C4-2B (cell line): ENCODE data around the gene FMO5.

Experiments
- ZFX ChIP-seq: fragments of 450-650 bp; IDR thresholded peaks from 2 replicates; pipeline ENCODE4 v1.6.1; 2017
- TF ChIP-seq, protein P1 (sequence below): fragments of 450-650 bp; conservative IDR thresholded peaks from 2 replicates; pipeline ENCODE4 v1.5.1; 2017; ENCODE audit warnings: mild to moderate bottlenecking

DNA sequence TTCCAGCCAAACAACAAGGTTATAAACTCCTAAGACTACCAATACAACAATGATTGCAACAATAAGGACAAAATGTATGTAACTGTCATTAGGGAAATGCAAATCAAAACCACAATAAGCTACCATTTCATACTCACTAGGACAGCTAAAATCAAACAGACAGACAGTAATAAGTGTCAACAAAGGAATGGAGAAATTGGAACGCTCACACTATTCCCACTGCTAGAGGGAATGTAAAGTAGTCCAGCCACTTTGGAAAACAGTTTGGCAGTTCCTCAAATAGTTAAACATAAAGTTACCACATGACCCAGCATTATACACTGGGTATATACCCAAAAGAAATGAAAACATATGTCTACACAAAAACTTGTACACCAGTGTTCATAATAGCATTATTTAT, 62.1 kb downstream of the FMO5 start:
- TF ChIP-seq, protein P1, sequence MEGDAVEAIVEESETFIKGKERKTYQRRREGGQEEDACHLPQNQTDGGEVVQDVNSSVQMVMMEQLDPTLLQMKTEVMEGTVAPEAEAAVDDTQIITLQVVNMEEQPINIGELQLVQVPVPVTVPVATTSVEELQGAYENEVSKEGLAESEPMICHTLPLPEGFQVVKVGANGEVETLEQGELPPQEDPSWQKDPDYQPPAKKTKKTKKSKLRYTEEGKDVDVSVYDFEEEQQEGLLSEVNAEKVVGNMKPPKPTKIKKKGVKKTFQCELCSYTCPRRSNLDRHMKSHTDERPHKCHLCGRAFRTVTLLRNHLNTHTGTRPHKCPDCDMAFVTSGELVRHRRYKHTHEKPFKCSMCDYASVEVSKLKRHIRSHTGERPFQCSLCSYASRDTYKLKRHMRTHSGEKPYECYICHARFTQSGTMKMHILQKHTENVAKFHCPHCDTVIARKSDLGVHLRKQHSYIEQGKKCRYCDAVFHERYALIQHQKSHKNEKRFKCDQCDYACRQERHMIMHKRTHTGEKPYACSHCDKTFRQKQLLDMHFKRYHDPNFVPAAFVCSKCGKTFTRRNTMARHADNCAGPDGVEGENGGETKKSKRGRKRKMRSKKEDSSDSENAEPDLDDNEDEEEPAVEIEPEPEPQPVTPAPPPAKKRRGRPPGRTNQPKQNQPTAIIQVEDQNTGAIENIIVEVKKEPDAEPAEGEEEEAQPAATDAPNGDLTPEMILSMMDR = no peak
- TF ChIP-seq ZFX = no peak
